ENCODE results near the gene POU3F3. TPM values are rescaled to one million over a fixed set of nuclear protein-coding genes. Genes with fewer than 3 reads are reported as not detected.

POU3F3 gene
- total and polyA plus RNA-seq, 2 of the 8 experiments (the other 6 are each of a cell fraction or from before 2014, with no cell fraction given): 0.09 TPM; not detected in 1

GRCh38 chr2:104862058-104862941, 8.4 kb downstream of the POU3F3 start (continued):
- TF ChIP-seq RBBP5 (IDR thresholded peaks at IDR 0.05; ENCODE audit: borderline replicate concordance, low read depth, low read length) (0 out of 2 replicates have a peak, but pooled peaks have one; percentile 52), KDM5A (IDR thresholded peaks at IDR 0.05; ENCODE audit: low read length) (no peak), SUZ12 (IDR thresholded peaks at IDR 0.05; ENCODE audit: low read length) (peak; percentile 83), TCF12 (IDR thresholded peaks at IDR 0.05; ENCODE audit: low read depth, low read length) (0 out of 2 replicates have a peak, but pooled peaks have one; percentile 30), RNF2 (IDR thresholded peaks at IDR 0.05; ENCODE audit: borderline replicate concordance, low read depth, low read length, missing control alignments, poor library complexity, severe bottlenecking) (peak; percentile 87), HDAC2 (IDR thresholded peaks at IDR 0.05; ENCODE audit: borderline replicate concordance in 1 of 2, low read depth in 2 of 2, low read length in 2 of 2) (peak; percentile 43 to 73; a peak in 1 of 4 replicates), SIRT6 (IDR thresholded peaks at IDR 0.05; ENCODE audit: low read length) (no peak), SAP30 (IDR thresholded peaks at IDR 0.05; ENCODE audit: insufficient read depth, insufficient replicate concordance, low read length) (no peak), JUND (IDR thresholded peaks at IDR 0.05; ENCODE audit: low read length) (peak; percentile 63; the same call in 1 of the 2 replicates), HDAC6 (IDR thresholded peaks at IDR 0.05; ENCODE audit: low read depth, low read length) (no peak), SRF (IDR thresholded peaks at IDR 0.05; ENCODE audit: low read depth, low read length) (no peak), KDM1A (IDR thresholded peaks at IDR 0.05; ENCODE audit: borderline replicate concordance, low read length) (peak; percentile 50; the same call in 1 of the 2 replicates), CHD2 (IDR thresholded peaks at IDR 0.05; ENCODE audit: low read length) (no peak)
